K562 (cell line): ENCODE data around the gene ZDHHC19. TPM values are rescaled to one million over a fixed set of nuclear protein-coding genes. Genes with fewer than 3 reads are reported as not detected.

Experiments used
- ATAC-seq: fragments of 200-7000 bp; cut with Tn5 transposase; 3 replicates; pipeline ENCODE4 v1.9.1; 2020; ENCODE audit warnings: moderate library complexity
- BruUV-seq: library from RNA; stranded (reverse); fragments of 400-500 nt; replicated peaks from 2 replicates; lab custom pipeline; 2021; lab: Mats Ljungman, UMichigan
- CTCF ChIA-PET: fragments of 300-600 bp; formaldehyde crosslinking; extraction: SDS; loops from one replicate; lab custom pipeline; 2021; ENCODE audit warnings: low intra/inter-chr PET ratio; lab: Yijun Ruan, JAX
- POLR2A ChIA-PET: fragments of 300-600, 350-650 bp; sonication (Branson Sonifier 250); formaldehyde crosslinking; extraction: SDS; loops from one replicate; lab custom pipeline; 2021; ENCODE audit warnings: antibody characterized with exemption, inconsistent platforms; lab: Yijun Ruan, JAX
- DNase-seq, 4 experiments: peaks; one replicate each; pipeline versions ENCODE4 v3.0.0 to v3.0.0-alpha.2; 2011 to 2018; ENCODE audit warnings: low spot score in 3 of 4, mixed read lengths in 3 of 4; ENCODE audit errors: extremely low read depth in 1 of 4
- FAIRE-seq: peaks from 2 replicates; lab custom pipeline; 2011; peaks lifted over from hg19 to GRCh38; lab: Jason Lieb, UNC
- H2AFZ ChIP-seq: 2 replicates; pipeline ENCODE4 v1.6.0; 2011; ENCODE audit warnings: low read depth, low read length, control low read depth, inconsistent platforms
- H3K27ac ChIP-seq: fragments of 200-600 bp; 3 replicates; pipeline ENCODE4 v1.8.0; 2011; ENCODE audit warnings: low read depth, mild to moderate bottlenecking, control low read depth, inconsistent platforms, low read length, moderate library complexity, mixed read lengths; ENCODE audit errors: extremely low read depth
- H3K27me3 ChIP-seq, 2 experiments: fragments of 300-600 bp in 1 of 2; 2 replicates in 1 of 2; 3 replicates in 1 of 2; pipeline versions ENCODE4 v1.6.0 to v1.8.0; 2011; ENCODE audit warnings: inconsistent platforms in 2 of 2, low read length in 2 of 2, mild to moderate bottlenecking in 1 of 2, mixed read lengths in 1 of 2, moderate library complexity in 1 of 2; ENCODE audit not compliant: control insufficient read depth in 2 of 2, insufficient read depth in 2 of 2
- H3K36me3 ChIP-seq: fragments of 300-600 bp; 3 replicates; pipeline ENCODE4 v1.8.0; 2011; ENCODE audit warnings: mild to moderate bottlenecking, low read length, inconsistent platforms; ENCODE audit not compliant: control insufficient read depth, insufficient read depth
- H3K4me1 ChIP-seq, 2 experiments: fragments of 200-600 bp in 1 of 2; replicated peaks in 1 of 2; 2 replicates in 1 of 2; 3 replicates in 1 of 2; pipeline versions ENCODE4 v1.5.1 to v1.8.0; 2011; ENCODE audit warnings: inconsistent platforms in 2 of 2, low read length in 2 of 2, mild to moderate bottlenecking in 1 of 2, mixed read lengths in 1 of 2, moderate library complexity in 1 of 2; ENCODE audit not compliant: control insufficient read depth in 2 of 2, insufficient read depth in 2 of 2
- H3K4me2 ChIP-seq: 2 replicates; pipeline ENCODE4 v1.6.1; 2011; ENCODE audit warnings: low read length, control low read depth, inconsistent platforms, mixed read lengths; ENCODE audit not compliant: insufficient read depth
- H3K4me3 ChIP-seq: fragments of 200-600 bp; sonication (generic), shearing (Covaris generic); 2 replicates; pipeline ENCODE4 v1.5.1; 2016; ENCODE audit warnings: control low read depth, inconsistent platforms
- H3K79me2 ChIP-seq: fragments of 200-600 bp; 3 replicates; pipeline ENCODE4 v1.8.0; 2011; ENCODE audit warnings: low read length, inconsistent platforms; ENCODE audit not compliant: control insufficient read depth, insufficient read depth
- H3K9ac ChIP-seq, 2 experiments: 2 replicates each; pipeline versions ENCODE4 v1.6.0 to v1.6.1; 2011; ENCODE audit warnings: low read depth in 2 of 2, low read length in 2 of 2, control low read depth in 1 of 2, inconsistent platforms in 1 of 2, mild to moderate bottlenecking in 1 of 2, mixed read lengths in 1 of 2; ENCODE audit not compliant: insufficient read depth in 1 of 2
- H3K9me1 ChIP-seq: one replicate; pipeline ENCODE4 v1.6.0; 2011; ENCODE audit warnings: inconsistent platforms, mild to moderate bottlenecking, low read length, moderate library complexity; ENCODE audit not compliant: control insufficient read depth, insufficient read depth
- H3K9me3 ChIP-seq: replicated peaks from 2 replicates; pipeline ENCODE4 v1.5.1; 2011; ENCODE audit warnings: low read depth, low read length, inconsistent platforms; ENCODE audit not compliant: control insufficient read depth, insufficient read depth
- H4K20me1 ChIP-seq: replicated peaks from 2 replicates; pipeline ENCODE4 v1.6.1; 2011; ENCODE audit warnings: low read length, inconsistent platforms, mixed read lengths; ENCODE audit not compliant: control insufficient read depth, insufficient read depth
- ETV6 ChIP-seq, 3 experiments: fragments of 150-350 bp in 1 of 3; sonication (generic) in 1 of 3; formaldehyde crosslinking in 1 of 3; IDR thresholded peaks; 2 replicates each; pipeline versions ENCODE4 v1.6.1 to v1.8.0; 2014 to 2022; ENCODE audit warnings: borderline replicate concordance in 2 of 3, low read depth in 2 of 3, antibody characterized with exemption in 1 of 3, low read length in 1 of 3, mild to moderate bottlenecking in 1 of 3, missing genetic modification reagents in 1 of 3
- RNF2 ChIP-seq: sonication (generic); IDR thresholded peaks from 2 replicates; pipeline ENCODE4 v1.6.1; 2016
- WGBS: fragments of 100-300 bp; shearing (Covaris generic); methylation state at CpG from one replicate; pipeline ENCODE4 v1.1.6; 2016; ENCODE audit warnings: low coverage, mixed read lengths; ENCODE audit not compliant: insufficient coverage; ENCODE audit errors: missing lambda C conversion rate; 5-methylcytosine and 5-hydroxymethylcytosine counted together
- in situ Hi-C: fragments of 300-500 bp; cut with MboI; formaldehyde crosslinking; loops from 4 replicates; pipeline ENCODE4 v1.15.0; 2018; ENCODE audit warnings: inconsistent platforms, mixed read lengths
- intact Hi-C: fragments of 100-400 bp; cut with micrococcal nuclease; formaldehyde crosslinking; loops from 2 replicates; pipeline ENCODE4 v1.14.2; 2022
- polyA plus RNA-seq, 8 experiments: library from polyadenylated mRNA; depleted of rRNA in 4 of 8; stranded (reverse) in 5 of 8; unstranded in 3 of 8; fragments of >200 nt; fragmentation: Nextera tagmentation in 2 of 8; fragmentation: Illumina TruSeq in 1 of 8; extraction: Ambion mirVana in 2 of 8; extraction: Trizol in 1 of 8; gene quantifications; 2 replicates each; pipeline versions ENCODE4 v1.2.1 to v1.2.3, GENCODE V29; 2011 to 2014; ENCODE audit warnings: inconsistent platforms in 1 of 8, missing spikeins in 1 of 8
- total RNA-seq, 7 experiments: library from RNA; depleted of rRNA in 6 of 7; stranded (reverse); fragments of >200 nt in 6 of 7; fragmentation: Illumina TruSeq in 2 of 7; extraction: Trizol in 2 of 7; gene quantifications; 2 replicates each; pipeline versions ENCODE4 v1.2.1 to v1.2.3, GENCODE V29; 2011 to 2021; ENCODE audit warnings: low replicate concordance in 1 of 7
- TF ChIP-seq, protein P1 (sequence below): sonication (generic); formaldehyde crosslinking; IDR thresholded peaks from 2 replicates; pipeline ENCODE4 v1.8.1; 2023; ENCODE audit warnings: mild to moderate bottlenecking, missing genetic modification reagents

Gene ZDHHC19
- total and polyA plus RNA-seq, 9 of the 15 experiments (the other 6 are each of a cell fraction or from before 2014, with no cell fraction given): 0.40 to 5.5 (median 1.1) TPM

DNA sequence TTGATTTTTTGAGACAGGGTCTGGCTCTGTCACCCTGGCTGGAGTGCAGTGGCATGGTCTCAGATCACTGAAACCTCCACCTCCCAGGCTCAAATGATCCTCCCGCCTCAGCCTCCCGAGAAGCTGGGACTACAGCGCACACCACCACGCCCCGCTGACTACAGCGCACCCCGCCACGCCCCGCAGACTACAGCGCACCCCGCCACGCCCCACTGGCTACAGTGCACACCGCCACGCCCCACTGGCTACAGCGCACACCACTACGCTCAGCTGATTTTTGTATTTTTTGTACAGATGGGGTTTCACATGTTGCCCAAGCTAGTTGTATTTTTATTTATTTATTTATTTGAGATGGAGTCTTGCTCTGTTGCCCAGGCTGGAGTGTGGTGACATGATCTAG is 40.7 kb upstream of the ZDHHC19 start:
- Histone ChIP-seq H3K4me2 (no peak overlapping the region), H3K9ac (no peak overlapping the region), H3K27ac (no peak overlapping the region), H3K36me3 (peaks cover 61% of the 10 kb centered on the region), H2AFZ (no peak overlapping the region), H3K4me1 (no peaks in the 10 kb centered on the region), H3K9me1 (no peaks in the 10 kb centered on the region), H3K27me3 (no peaks in the 10 kb centered on the region), H3K4me3 (no peak overlapping the region), H4K20me1 (no peaks in the 10 kb centered on the region), H3K9me3 (peaks cover 9% of the 10 kb centered on the region; the same call in 1 of the 2 replicates), H3K79me2 (peaks cover 10% of the 10 kb centered on the region; the same call in 1 of the 3 replicates)
- no peak for TF ChIP-seq RNF2
- TF ChIP-seq ETV6 (IDR thresholded peaks at IDR 0.05; ENCODE audit: borderline replicate concordance in 1 of 2, low read depth in 2 of 2, low read length in 1 of 2): no peak
- no peak for TF ChIP-seq ETV6 (CRISPR knock-in tag; IDR thresholded peaks at IDR 0.05; ENCODE audit: borderline replicate concordance)
- TF ChIP-seq, protein P1, sequence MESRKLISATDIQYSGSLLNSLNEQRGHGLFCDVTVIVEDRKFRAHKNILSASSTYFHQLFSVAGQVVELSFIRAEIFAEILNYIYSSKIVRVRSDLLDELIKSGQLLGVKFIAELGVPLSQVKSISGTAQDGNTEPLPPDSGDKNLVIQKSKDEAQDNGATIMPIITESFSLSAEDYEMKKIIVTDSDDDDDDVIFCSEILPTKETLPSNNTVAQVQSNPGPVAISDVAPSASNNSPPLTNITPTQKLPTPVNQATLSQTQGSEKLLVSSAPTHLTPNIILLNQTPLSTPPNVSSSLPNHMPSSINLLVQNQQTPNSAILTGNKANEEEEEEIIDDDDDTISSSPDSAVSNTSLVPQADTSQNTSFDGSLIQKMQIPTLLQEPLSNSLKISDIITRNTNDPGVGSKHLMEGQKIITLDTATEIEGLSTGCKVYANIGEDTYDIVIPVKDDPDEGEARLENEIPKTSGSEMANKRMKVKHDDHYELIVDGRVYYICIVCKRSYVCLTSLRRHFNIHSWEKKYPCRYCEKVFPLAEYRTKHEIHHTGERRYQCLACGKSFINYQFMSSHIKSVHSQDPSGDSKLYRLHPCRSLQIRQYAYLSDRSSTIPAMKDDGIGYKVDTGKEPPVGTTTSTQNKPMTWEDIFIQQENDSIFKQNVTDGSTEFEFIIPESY (CRISPR knock-in tag): peak; percentile 61
- no peak for DNase-seq
- WGBS: 98% methylated on average over 8 of the region's 16 CpGs
- intact Hi-C loops (loop anchor here (5.0 kb wide), 1 partner anchor 85 kb away; the partner anchor contains the start of gene TM4SF19), in situ Hi-C loops (loop anchor here (5.0 kb wide), 1 partner anchor 270 kb away; no protein-coding TSS in a partner anchor)
- FAIRE-seq: no peak
- ATAC-seq: no peak
- CTCF ChIA-PET: interaction anchor here (0.7 kb wide), 1 partner anchor 267 kb away, joined by 4 read pairs; no protein-coding TSS in a partner anchor
- no TSS peak for BruUV-seq
- POLR2A ChIA-PET: no interaction called here
